Stimulated activated CD8-positive, alpha-beta memory T cell treated with anti-CD3 and anti-CD28 coated beads, Interleukin-4, amount 100 ng/mL, for 48 hours (primary cell): ENCODE measurements around the gene TSHR.

Source experiments
- DNase-seq: peaks from one replicate; pipeline ENCODE4 v3.0.0-alpha.2; 2020

TSHR gene

DNA sequence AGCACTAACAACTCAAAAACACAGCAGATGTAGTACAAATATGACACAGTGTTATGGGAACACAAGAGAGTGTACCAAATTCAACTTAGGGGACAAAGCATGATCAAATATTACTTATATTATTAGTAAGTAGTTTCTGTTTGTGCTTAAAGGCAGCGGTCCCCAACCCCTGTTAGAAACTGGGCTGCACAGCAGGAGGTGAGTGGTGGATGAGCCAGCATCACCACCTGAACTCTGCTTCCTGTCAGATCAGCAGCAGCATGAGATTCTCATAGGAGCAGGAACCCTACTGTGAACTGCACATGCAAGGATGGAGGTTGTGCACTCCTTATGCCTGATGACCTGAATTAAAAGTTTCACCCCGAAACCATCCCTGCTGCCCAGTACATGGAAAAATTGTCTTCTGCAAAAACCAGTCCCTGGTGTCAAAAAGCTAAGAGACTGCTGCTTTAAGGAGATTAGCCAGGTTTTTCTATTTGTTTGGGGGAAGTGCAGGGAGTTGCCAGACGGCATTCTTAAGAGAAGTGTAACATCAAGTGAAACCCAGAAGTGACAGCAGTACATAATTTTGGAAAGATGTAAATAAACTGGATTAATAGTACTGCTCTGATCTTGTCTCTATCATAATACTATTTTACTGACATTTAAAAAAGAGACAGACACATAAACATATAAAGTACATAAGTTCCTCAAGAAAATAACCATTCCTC, 238.7 kb downstream of the TSHR start:
- DNase-seq: no peak
